Measurements from ENCODE around the gene PNPLA1.
A peak's percentile ranks its signal among the peaks of the same experiment; 100 is the strongest.

Gene PNPLA1

DNA sequence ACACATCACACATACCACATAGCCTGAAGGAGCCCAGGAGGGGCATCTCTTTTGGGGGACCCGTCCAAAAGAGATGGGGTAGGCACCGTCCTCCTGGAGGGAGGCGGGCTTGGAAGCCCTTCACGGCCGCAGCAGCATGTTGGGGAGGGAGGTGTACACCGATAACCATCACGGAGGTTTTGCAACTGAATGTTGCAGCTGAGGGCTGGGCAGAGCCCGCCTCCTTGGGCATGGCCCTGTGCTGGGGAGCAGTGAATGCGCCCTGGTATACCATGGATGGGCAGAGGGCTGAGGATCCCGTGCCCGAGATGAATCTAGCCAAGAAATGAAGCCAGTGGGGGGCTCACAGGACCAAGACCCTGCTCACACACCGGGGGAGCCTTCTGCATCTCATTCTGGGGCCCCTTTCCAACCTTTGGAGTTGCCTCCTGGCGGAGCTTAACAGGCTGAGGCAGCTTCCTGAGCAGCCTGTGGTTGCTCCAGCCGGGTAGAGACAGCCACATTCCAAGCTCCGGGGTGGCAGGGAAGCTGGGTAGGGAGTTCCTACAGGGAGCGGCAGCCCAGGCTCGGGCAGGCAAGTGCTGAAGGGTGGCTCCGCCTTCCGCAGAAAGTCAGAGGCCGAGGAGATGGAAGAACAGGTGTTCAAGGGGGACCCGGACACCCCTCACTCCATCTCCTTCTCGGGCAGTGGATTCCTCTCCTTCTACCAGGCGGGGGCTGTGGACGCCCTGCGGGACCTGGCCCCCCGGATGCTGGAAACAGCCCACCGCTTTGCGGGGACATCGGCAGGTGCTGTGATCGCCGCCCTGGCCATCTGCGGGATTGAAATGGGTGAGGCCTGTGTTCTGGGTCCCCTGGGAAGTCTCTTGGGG, at the start of gene PNPLA1:
PNPLA1 (plus strand) TSS at position 227 of the 872 bp plus-strand sequence; CDS start at position 627, 400 bp downstream.
- Histone ChIP-seq H3K27me3 (ENCODE audit: control insufficient read depth in 2 of 2, insufficient read depth in 2 of 2, low read length in 2 of 2) (peaks cover 4 to 6% of the 10 kb centered on the region in 2 donors), H3K36me3 (ENCODE audit: control insufficient read depth in 2 of 2, insufficient read depth in 2 of 2, low read length in 2 of 2) (no peaks in the 10 kb centered on the region), H3K9ac (ENCODE audit: low read depth in 1 of 2, low read length in 2 of 2) (no peak within 1 kb of the TSS), H3K9me3 (ENCODE audit: control insufficient read depth in 2 of 2, low read length in 2 of 2) (peaks cover 4 to 5% of the 10 kb centered on the region in 2 donors), H3K4me3 (ENCODE audit: low read length in 2 of 2) (no peak within 1 kb of the TSS), H3K27ac (ENCODE audit: low read depth in 2 of 2, low read length in 2 of 2) (no peak within 1 kb of the TSS), H3K4me1 (ENCODE audit: control insufficient read depth in 2 of 2, insufficient read depth in 2 of 2, low read length in 2 of 2) (no peaks in the 10 kb centered on the region)

- Histone ChIP-seq H3K4me3 (ENCODE audit: low read length in 2 of 2) (no peak overlapping the region), H3K9ac (ENCODE audit: low read depth in 1 of 2, low read length in 2 of 2) (no peak overlapping the region), H3K27me3 (ENCODE audit: control insufficient read depth in 2 of 2, insufficient read depth in 2 of 2, low read length in 2 of 2) (no peaks in the 10 kb centered on the region), H3K4me1 (ENCODE audit: control insufficient read depth in 2 of 2, insufficient read depth in 2 of 2, low read length in 2 of 2) (peaks cover 16 to 41% of the 10 kb centered on the region in 2 donors), H3K27ac (ENCODE audit: low read depth in 2 of 2, low read length in 2 of 2) (peak overlapping the region in 1 of 2 donors; percentile 7), H3K9me3 (ENCODE audit: control insufficient read depth in 2 of 2, low read length in 2 of 2) (no peaks in the 10 kb centered on the region), H3K36me3 (ENCODE audit: control insufficient read depth in 2 of 2, insufficient read depth in 2 of 2, low read length in 2 of 2) (peaks cover 58 to 60% of the 10 kb centered on the region in 2 donors)
These were observed 49.6 kb upstream of the PNPLA1 start for GRCh38 chr6:36220226-36220625.

DNA sequence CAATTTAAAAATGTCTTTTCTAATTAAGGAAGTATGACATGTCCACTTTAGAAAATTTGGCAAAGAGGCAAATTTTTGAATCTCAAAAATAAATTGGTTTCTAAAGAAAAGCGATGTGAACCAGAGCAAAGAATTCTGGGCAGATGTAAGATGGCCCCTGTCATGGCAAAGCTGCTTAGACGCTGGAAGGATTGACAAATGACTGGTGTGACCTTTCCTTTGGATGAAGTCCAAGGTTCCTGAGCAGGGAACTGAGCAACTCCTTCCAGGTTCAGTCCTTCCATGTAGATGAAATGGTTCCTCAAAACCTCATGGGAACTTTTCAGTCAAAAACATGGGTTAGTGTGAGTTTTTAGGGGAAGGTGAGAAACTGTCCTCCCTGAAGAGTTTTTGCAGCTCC, 48.2 kb upstream of the PNPLA1 start:
- peak overlapping the region; percentile 62 to 71 for H3K27ac ChIP-seq (ENCODE audit: low read depth in 2 of 2, low read length in 2 of 2)
- H3K9me3 ChIP-seq (ENCODE audit: control insufficient read depth in 2 of 2, low read length in 2 of 2), result no peaks in the 10 kb centered on the region
- peaks cover 9 to 38% of the 10 kb centered on the region in 2 donors for H3K4me1 ChIP-seq (ENCODE audit: control insufficient read depth in 2 of 2, insufficient read depth in 2 of 2, low read length in 2 of 2)
- H3K27me3 ChIP-seq (ENCODE audit: control insufficient read depth in 2 of 2, insufficient read depth in 2 of 2, low read length in 2 of 2), result no peaks in the 10 kb centered on the region
- H3K4me3 ChIP-seq (ENCODE audit: low read length in 2 of 2), result no peak overlapping the region
- H3K9ac ChIP-seq (ENCODE audit: low read depth in 1 of 2, low read length in 2 of 2), result no peak overlapping the region
- H3K36me3 ChIP-seq (ENCODE audit: control insufficient read depth in 2 of 2, insufficient read depth in 2 of 2, low read length in 2 of 2), result peaks cover 55 to 65% of the 10 kb centered on the region in 2 donors

DNA sequence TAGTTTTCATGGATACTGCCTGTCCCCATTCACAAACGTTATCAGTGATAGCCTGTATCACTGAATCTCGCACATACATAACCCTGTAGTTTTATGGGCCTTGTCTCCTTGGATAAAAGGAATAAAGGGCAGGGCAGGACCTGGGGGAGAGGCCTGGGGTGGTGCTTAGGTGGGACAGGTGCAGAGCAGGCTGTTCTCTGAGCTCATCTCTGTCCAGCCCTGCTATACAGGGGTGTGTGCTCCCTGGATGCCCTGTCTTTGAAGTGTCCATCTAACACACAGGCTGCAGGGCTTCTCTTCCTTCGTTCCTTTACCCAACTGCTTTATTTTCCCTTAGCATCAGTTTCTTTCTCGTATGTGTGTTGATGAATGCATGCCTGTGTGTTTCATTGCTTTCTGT, 46.9 kb upstream of the PNPLA1 start:
- peak overlapping the region; percentile 26 to 71 for H3K27ac ChIP-seq (ENCODE audit: low read depth in 2 of 2, low read length in 2 of 2)
- H3K9me3 ChIP-seq (ENCODE audit: control insufficient read depth in 2 of 2, low read length in 2 of 2), result no peaks in the 10 kb centered on the region
- no peaks in the 10 kb centered on the region for H3K27me3 ChIP-seq (ENCODE audit: control insufficient read depth in 2 of 2, insufficient read depth in 2 of 2, low read length in 2 of 2)
- no peak overlapping the region for H3K9ac ChIP-seq (ENCODE audit: low read depth in 1 of 2, low read length in 2 of 2)
- no peak overlapping the region for H3K4me3 ChIP-seq (ENCODE audit: low read length in 2 of 2)
- H3K4me1 ChIP-seq (ENCODE audit: control insufficient read depth in 2 of 2, insufficient read depth in 2 of 2, low read length in 2 of 2), result peaks cover 9 to 49% of the 10 kb centered on the region in 2 donors
- peaks cover 47 to 61% of the 10 kb centered on the region in 2 donors for H3K36me3 ChIP-seq (ENCODE audit: control insufficient read depth in 2 of 2, insufficient read depth in 2 of 2, low read length in 2 of 2)

DNA sequence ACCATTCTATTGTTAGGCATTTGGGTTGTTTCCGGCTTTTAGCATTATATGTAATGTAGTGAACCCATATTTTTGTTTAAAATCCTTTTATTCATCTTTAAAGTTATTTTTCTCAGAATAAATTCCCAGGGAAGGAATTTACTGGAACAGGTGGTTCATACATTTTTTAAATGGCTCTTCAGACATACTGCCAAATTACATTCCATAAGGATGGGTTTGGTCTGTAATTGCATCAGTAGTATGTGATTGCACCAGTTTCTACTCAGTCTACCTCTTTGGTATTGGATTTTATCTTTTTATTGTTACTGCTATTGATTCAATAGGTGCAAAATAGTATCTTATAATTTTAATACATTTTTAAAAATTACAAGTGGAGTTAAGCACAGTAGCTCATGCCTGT, 46.2 kb upstream of the PNPLA1 start:
- Histone ChIP-seq H3K27ac (ENCODE audit: low read depth in 2 of 2, low read length in 2 of 2) (no peak overlapping the region), H3K27me3 (ENCODE audit: control insufficient read depth in 2 of 2, insufficient read depth in 2 of 2, low read length in 2 of 2) (no peaks in the 10 kb centered on the region), H3K9me3 (ENCODE audit: control insufficient read depth in 2 of 2, low read length in 2 of 2) (no peaks in the 10 kb centered on the region), H3K36me3 (ENCODE audit: control insufficient read depth in 2 of 2, insufficient read depth in 2 of 2, low read length in 2 of 2) (peaks cover 48 to 62% of the 10 kb centered on the region in 2 donors), H3K9ac (ENCODE audit: low read depth in 1 of 2, low read length in 2 of 2) (no peak overlapping the region), H3K4me3 (ENCODE audit: low read length in 2 of 2) (no peak overlapping the region), H3K4me1 (ENCODE audit: control insufficient read depth in 2 of 2, insufficient read depth in 2 of 2, low read length in 2 of 2) (peaks cover 16 to 57% of the 10 kb centered on the region in 2 donors)

GRCh38 chr6:36224918-36225461, 44.9 kb upstream of the PNPLA1 start:
- Histone ChIP-seq H3K9ac (ENCODE audit: low read depth in 1 of 2, low read length in 2 of 2) (no peak overlapping the region), H3K4me3 (ENCODE audit: low read length in 2 of 2) (no peak overlapping the region), H3K9me3 (ENCODE audit: control insufficient read depth in 2 of 2, low read length in 2 of 2) (no peaks in the 10 kb centered on the region), H3K36me3 (ENCODE audit: control insufficient read depth in 2 of 2, insufficient read depth in 2 of 2, low read length in 2 of 2) (peaks cover 51 to 68% of the 10 kb centered on the region in 2 donors), H3K27ac (ENCODE audit: low read depth in 2 of 2, low read length in 2 of 2) (no peak overlapping the region), H3K4me1 (ENCODE audit: control insufficient read depth in 2 of 2, insufficient read depth in 2 of 2, low read length in 2 of 2) (peaks cover 17 to 59% of the 10 kb centered on the region in 2 donors), H3K27me3 (ENCODE audit: control insufficient read depth in 2 of 2, insufficient read depth in 2 of 2, low read length in 2 of 2) (no peaks in the 10 kb centered on the region)

DNA sequence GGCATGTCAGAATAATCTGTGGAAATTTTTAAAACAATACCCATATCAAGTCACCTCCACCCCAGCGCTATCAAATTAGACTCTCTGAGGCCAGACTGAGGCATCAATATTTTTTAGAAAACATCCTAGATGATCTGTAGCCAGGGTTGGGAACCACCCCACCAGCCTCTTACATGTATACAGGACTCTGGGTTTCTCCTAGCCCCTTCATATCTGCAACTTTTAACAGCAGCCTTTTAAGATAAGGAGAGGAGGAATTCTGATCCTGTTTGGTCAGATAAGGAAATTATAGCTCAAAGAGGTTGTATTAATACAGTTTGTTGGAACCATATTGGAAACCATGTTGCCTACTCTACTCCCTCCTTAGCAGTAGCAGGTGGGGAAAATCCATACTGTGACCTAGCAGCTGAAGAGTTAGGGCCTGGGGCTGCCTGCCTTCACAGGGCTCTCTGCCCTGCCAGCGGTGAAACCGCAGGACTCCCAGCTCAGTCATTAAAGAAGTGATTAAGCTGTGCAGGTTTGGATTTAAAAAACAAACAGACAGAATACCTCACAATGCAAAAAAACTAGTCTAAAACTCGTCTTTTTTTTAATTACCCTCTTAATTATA, 43.3 kb upstream of the PNPLA1 start:
- no peak overlapping the region for H3K4me3 ChIP-seq (ENCODE audit: low read length in 2 of 2)
- peaks cover 66 to 83% of the 10 kb centered on the region in 2 donors for H3K36me3 ChIP-seq (ENCODE audit: control insufficient read depth in 2 of 2, insufficient read depth in 2 of 2, low read length in 2 of 2)
- peaks cover 15 to 55% of the 10 kb centered on the region in 2 donors for H3K4me1 ChIP-seq (ENCODE audit: control insufficient read depth in 2 of 2, insufficient read depth in 2 of 2, low read length in 2 of 2)
- peak overlapping the region; percentile 9 to 54 for H3K27ac ChIP-seq (ENCODE audit: low read depth in 2 of 2, low read length in 2 of 2)
- no peaks in the 10 kb centered on the region for H3K27me3 ChIP-seq (ENCODE audit: control insufficient read depth in 2 of 2, insufficient read depth in 2 of 2, low read length in 2 of 2)
- H3K9me3 ChIP-seq (ENCODE audit: control insufficient read depth in 2 of 2, low read length in 2 of 2), result no peaks in the 10 kb centered on the region
- peak overlapping the region in 1 of 2 donors; percentile 3 for H3K9ac ChIP-seq (ENCODE audit: low read depth in 1 of 2, low read length in 2 of 2)

GRCh38 chr6:36227379-36228228, 42.3 kb upstream of the PNPLA1 start:
- Histone ChIP-seq H3K36me3 (ENCODE audit: control insufficient read depth in 2 of 2, insufficient read depth in 2 of 2, low read length in 2 of 2) (peaks cover 67 to 78% of the 10 kb centered on the region in 2 donors), H3K27ac (ENCODE audit: low read depth in 2 of 2, low read length in 2 of 2) (peak overlapping the region; percentile 75 to 79), H3K9ac (ENCODE audit: low read depth in 1 of 2, low read length in 2 of 2) (peak overlapping the region in 1 of 2 donors; percentile 63)

GRCh38 chr6:36229223-36229622, 40.6 kb upstream of the PNPLA1 start:
- no peaks in the 10 kb centered on the region for H3K9me3 ChIP-seq (ENCODE audit: control insufficient read depth in 2 of 2, low read length in 2 of 2)
- no peak overlapping the region for H3K27ac ChIP-seq (ENCODE audit: low read depth in 2 of 2, low read length in 2 of 2)
- H3K9ac ChIP-seq (ENCODE audit: low read depth in 1 of 2, low read length in 2 of 2), result no peak overlapping the region
- peaks cover 67 to 77% of the 10 kb centered on the region in 2 donors for H3K36me3 ChIP-seq (ENCODE audit: control insufficient read depth in 2 of 2, insufficient read depth in 2 of 2, low read length in 2 of 2)
- H3K4me1 ChIP-seq (ENCODE audit: control insufficient read depth in 2 of 2, insufficient read depth in 2 of 2, low read length in 2 of 2), result peaks cover 15 to 37% of the 10 kb centered on the region in 2 donors
- H3K4me3 ChIP-seq (ENCODE audit: low read length in 2 of 2), result no peak overlapping the region
- H3K27me3 ChIP-seq (ENCODE audit: control insufficient read depth in 2 of 2, insufficient read depth in 2 of 2, low read length in 2 of 2), result no peaks in the 10 kb centered on the region

More at GRCh38 chr6:36227379-36228228, 42.3 kb upstream of the PNPLA1 start:
- Histone ChIP-seq H3K4me1 (ENCODE audit: control insufficient read depth in 2 of 2, insufficient read depth in 2 of 2, low read length in 2 of 2) (peaks cover 15 to 45% of the 10 kb centered on the region in 2 donors), H3K4me3 (ENCODE audit: low read length in 2 of 2) (no peak overlapping the region), H3K27me3 (ENCODE audit: control insufficient read depth in 2 of 2, insufficient read depth in 2 of 2, low read length in 2 of 2) (no peaks in the 10 kb centered on the region), H3K9me3 (ENCODE audit: control insufficient read depth in 2 of 2, low read length in 2 of 2) (no peaks in the 10 kb centered on the region)

Measured in mucosa of rectum (tissue), 2 donors.